HAP-1 (cell line): Measurements from ENCODE around the gene CAMK2G.
"Not testable (repeated sequence)": the region's sequence is repeated elsewhere in the genome, so short reads cannot be mapped to it uniquely, and the experiment has no call there.

Experiments
- DNase-seq, 2 experiments: peaks; one replicate each; pipeline ENCODE4 v3.0.0-alpha.2; 2016 to 2020; ENCODE audit warnings: low spot score in 2 of 2
- H3K27me3 ChIP-seq: fragments of 250-450 bp; sonication (Bioruptor Pico); 2 replicates; pipeline ENCODE4 v1.5.1; 2020; ENCODE audit warnings: low read depth, mild to moderate bottlenecking, moderate library complexity
- H3K36me3 ChIP-seq: fragments of 250-450 bp; sonication (Bioruptor Pico); replicated peaks from 2 replicates; pipeline ENCODE4 v1.5.1; 2020; ENCODE audit warnings: mild to moderate bottlenecking
- H3K4me1 ChIP-seq: fragments of 250-450 bp; sonication (Bioruptor Pico); 2 replicates; pipeline ENCODE4 v1.5.1; 2020; ENCODE audit warnings: mild to moderate bottlenecking
- H3K4me3 ChIP-seq: fragments of 250-450 bp; sonication (Bioruptor Pico); 2 replicates; pipeline ENCODE4 v1.5.1; 2020; ENCODE audit warnings: mild to moderate bottlenecking, moderate library complexity
- H3K9me3 ChIP-seq: fragments of 250-450 bp; sonication (Bioruptor Pico); 2 replicates; pipeline ENCODE4 v1.5.1; 2020; ENCODE audit warnings: mild to moderate bottlenecking, moderate library complexity
- in situ Hi-C: fragments of 300-500 bp; cut with MboI; formaldehyde crosslinking; loops from 3 replicates; pipeline ENCODE4 v1.14.3; 2020; ENCODE audit warnings: low sequenced_read_pairs, inconsistent platforms, mixed read lengths

Gene CAMK2G

DNA sequence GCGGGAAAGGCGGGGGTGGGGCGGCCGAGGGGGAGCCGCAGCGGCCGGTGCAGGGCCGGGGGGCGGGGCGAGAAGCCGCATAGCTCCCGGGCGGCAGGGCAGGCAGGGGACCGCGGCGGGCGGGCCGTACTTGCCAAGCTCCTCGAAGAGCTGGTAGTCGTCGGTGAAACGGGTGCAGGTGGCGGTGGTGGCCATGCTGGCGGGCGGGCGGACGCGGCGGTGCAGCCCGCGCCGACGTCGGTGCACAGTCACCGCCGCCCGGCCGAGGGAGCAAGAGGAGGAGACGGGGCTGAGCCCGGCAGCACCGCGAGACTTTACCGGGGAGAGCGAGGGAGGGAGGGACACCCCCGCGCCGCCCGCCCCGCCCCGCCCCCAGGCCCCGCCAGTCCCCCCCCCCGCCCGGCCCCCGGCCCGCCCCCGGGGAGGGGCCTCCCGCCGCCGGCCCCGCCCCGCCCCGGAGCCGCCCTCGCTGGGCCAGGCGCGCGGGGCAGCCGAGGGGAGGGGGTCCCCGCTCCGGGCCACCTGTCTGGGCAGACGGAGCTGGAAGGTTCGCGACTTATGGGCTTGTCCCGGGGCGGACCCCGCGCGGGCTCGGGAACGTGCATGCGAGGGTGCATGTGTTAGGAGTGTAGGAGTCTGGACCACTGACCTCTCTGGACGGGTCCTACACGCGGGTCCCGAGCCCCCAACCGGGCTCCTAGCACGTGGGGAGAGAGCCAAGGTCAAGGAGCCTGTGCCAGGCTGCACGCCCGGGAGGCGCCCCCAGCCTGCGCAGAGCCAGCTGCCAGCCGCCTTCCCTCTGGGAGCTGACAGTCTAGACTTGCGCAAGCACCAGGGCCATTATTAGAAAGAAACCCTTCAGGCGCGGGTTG is at the start of gene CAMK2G:
Gene CAMK2G, minus strand, starts transcription at position 289 of the 872 bp plus-strand sequence. Its CDS starts 94 bp downstream, at position 195.
- peak; percentile 78 to 90 for DNase-seq
- H3K36me3 ChIP-seq: no peaks in the 10 kb centered on the region; the same call in 1 of the 2 replicates
- H3K4me1 ChIP-seq: peaks cover 7% of the 10 kb centered on the region

DNA sequence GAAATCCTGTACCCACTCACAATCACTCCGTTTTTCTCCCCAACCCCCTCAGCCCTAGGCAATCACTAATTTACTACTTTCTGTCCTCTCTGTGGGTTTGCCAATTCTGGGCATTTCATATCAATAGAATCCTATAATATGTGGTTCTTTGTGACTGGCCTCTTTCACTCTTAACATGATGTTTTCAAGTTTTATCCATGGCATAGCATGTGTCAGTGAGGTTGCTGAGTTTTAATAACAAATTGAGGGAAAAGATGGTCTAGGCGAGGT is 48.4 kb upstream of the CAMK2G start:
- Histone ChIP-seq H3K9me3 (no peaks in the 10 kb centered on the region), H3K4me3 (no peak overlapping the region), H3K4me1 (peaks cover 14% of the 10 kb centered on the region), H3K27me3 (no peaks in the 10 kb centered on the region), H3K36me3 (no peaks in the 10 kb centered on the region)
- DNase-seq: no peak
- in situ Hi-C loops: no loop called here

More for the DNA sequence above, at the start of gene CAMK2G:
- no peaks in the 10 kb centered on the region for H3K27me3 ChIP-seq
- H3K9me3 ChIP-seq: no peaks in the 10 kb centered on the region; the same call in 1 of the 2 replicates
- in situ Hi-C loops: no loop called here
- peak within 1 kb of the TSS; percentile 56 for H3K4me3 ChIP-seq

DNA sequence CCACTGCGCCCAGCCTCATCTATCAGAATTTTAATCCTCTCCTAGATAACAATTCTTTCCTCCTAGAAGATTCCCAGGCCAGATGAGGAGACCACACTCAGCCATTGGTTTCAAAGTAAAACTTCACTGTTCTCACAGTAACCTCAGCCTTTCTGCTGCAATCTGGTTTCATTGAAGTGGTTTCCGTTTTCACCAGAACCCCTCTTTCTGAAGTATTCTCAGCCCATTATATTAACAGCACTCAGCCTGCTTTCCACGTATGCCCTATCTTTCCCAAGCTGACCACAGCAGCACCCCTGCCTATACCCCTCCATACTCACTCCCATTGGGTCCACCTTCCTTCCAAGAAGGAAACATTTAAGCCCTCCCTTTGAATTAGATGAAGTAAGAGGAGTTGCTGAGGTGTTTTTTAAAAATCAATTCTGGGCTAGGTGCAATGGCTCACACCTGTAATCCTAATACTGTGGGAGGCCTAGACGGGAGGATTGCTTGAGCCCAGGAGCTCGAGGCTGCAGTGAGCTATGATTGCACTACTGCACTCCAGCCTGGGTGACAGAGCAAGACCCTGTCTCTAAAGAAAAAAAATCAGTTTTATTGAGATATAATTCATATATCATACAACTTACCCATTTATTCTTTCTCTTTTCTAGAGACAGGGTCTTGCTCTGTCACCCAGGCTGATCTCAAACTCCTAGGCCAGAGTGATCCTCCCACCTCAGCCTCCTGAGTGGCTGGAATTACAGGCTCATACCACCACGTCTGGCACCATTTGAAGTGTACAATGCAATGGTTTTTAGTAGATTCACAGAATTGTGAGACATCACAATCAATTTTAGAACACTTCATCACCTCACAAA is 47.9 kb upstream of the CAMK2G start:
- in situ Hi-C loops: no loop called here
- H3K4me1 ChIP-seq: peaks cover 14% of the 10 kb centered on the region
- H3K36me3 ChIP-seq: no peaks in the 10 kb centered on the region
- no peak for DNase-seq
- no peak overlapping the region for H3K4me3 ChIP-seq
- H3K9me3 ChIP-seq: no peaks in the 10 kb centered on the region
- H3K27me3 ChIP-seq: no peaks in the 10 kb centered on the region

DNA sequence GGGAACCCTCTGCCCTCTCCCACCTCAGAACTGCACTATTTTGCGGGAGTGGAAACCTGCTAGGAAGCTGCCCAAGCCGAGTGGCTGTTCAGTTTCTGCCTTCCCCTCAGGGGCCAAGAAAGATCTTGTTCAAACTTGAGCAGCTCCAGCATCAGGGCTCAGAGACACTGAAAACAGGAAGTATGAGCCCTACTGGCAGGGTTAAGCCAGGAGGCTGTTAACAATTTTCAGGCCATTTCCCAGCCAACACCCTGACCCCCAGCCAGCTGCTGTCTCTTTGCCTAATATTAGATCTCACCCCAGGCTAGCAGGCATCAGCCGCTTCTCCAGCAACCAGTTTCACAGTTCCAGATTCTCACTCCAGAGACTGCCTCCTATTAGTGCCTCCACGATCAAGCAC is 45.7 kb upstream of the CAMK2G start:
- Histone ChIP-seq H3K4me1 (peaks cover 14% of the 10 kb centered on the region), H3K36me3 (no peaks in the 10 kb centered on the region), H3K27me3 (no peaks in the 10 kb centered on the region), H3K4me3 (no peak overlapping the region), H3K9me3 (no peaks in the 10 kb centered on the region)
- DNase-seq: no peak
- in situ Hi-C loops: no loop called here

DNA sequence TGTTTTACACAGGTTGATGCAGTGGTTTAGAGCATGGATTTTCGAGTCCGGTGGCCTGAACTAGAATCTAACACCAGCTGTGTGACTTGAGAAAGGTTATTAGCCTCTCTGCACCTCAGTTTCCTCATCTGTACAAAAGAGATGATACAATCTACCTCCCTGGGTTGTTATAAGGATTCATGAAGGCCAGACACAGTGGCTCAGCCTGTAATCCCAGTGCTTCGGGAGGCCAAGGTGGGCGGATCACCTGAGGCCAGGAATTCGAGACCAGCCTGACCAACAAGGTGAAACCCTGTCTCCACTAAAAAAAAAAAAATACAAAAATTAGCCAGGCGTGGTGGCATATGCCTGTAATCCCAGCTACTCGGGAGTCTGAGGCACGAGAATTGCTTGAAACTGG is 45.1 kb upstream of the CAMK2G start:
- H3K4me3 ChIP-seq, H3K36me3 ChIP-seq, H3K27me3 ChIP-seq, DNase-seq, H3K9me3 ChIP-seq, in situ Hi-C loops: not testable (repeated sequence)
- peaks cover 10% of the 10 kb centered on the region for H3K4me1 ChIP-seq

DNA sequence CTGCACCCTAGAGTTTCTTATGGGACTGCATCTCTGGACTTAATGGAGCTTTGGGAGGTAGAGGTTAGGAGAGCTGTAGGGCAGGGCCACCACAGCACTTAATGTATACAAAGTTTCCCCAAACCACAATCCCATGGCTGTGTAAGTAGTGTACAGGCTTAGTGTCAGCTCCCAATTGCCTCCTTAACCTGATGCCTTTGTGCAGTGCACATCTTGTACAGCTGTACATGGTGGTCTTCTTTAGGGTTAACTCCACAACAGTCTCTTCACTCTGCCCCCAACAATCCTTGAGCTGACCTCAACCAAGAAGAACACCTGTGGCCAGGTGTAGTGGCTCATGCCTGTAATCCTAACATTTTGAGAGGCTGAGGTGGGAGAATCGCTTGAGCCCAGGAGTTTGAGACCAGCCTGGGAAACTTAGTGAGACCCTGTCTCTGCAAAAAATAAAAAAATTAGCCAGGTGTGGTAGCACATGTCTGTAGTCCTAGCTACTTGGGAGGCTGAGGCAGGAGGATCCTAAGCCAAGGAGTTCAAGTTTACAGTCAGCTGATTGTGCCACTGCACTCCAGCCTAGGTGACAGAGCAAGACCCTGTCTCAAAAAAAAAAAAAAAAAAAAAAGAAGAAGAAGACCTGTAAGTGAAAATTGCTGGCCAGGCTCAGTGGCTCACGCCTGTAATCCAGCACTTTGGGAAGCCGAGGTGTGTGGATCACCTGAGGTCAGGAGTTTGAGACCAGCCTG is 43.4 kb upstream of the CAMK2G start:
- Histone ChIP-seq H3K4me1 (no peaks in the 10 kb centered on the region), H3K27me3 (no peaks in the 10 kb centered on the region), H3K4me3 (no peak overlapping the region), H3K9me3 (no peaks in the 10 kb centered on the region), H3K36me3 (no peaks in the 10 kb centered on the region)
- no peak for DNase-seq
- in situ Hi-C loops: no loop called here

DNA sequence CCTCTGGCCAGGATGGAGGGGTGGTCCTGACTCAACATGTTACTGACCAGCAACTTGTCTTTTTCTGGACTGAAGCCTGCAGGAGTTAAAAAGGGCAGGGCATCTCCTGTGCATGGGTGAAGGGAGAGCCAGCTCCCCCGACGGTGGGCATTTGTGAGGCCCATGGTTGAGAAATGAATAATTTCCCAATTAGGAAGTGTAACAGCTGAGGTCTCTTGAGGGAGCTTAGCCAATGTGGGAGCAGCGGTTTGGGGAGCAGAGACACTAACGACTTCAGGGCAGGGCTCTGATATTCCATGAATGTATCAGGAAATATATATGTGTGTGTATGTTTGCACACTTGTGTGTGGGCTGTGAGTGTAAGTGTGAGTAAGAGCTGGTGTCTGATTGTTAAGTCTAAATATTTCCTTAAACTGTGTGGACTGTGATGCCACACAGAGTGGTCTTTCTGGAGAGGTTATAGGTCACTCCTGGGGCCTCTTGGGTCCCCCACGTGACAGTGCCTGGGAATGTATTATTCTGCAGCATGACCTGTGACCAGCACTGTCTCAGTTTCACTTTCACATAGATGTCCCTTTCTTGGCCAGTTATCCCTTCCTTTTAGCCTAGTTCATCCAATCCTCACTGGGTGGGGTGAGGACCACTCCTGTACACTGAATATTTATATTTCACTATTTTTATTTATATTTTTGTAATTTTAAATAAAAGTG is 42.6 kb upstream of the CAMK2G start:
- in situ Hi-C loops: no loop called here
- H3K4me3 ChIP-seq: no peak overlapping the region
- no peaks in the 10 kb centered on the region for H3K4me1 ChIP-seq
- peaks cover 2% of the 10 kb centered on the region for H3K27me3 ChIP-seq
- no peaks in the 10 kb centered on the region for H3K9me3 ChIP-seq
- no peak for DNase-seq
- H3K36me3 ChIP-seq: no peaks in the 10 kb centered on the region

DNA sequence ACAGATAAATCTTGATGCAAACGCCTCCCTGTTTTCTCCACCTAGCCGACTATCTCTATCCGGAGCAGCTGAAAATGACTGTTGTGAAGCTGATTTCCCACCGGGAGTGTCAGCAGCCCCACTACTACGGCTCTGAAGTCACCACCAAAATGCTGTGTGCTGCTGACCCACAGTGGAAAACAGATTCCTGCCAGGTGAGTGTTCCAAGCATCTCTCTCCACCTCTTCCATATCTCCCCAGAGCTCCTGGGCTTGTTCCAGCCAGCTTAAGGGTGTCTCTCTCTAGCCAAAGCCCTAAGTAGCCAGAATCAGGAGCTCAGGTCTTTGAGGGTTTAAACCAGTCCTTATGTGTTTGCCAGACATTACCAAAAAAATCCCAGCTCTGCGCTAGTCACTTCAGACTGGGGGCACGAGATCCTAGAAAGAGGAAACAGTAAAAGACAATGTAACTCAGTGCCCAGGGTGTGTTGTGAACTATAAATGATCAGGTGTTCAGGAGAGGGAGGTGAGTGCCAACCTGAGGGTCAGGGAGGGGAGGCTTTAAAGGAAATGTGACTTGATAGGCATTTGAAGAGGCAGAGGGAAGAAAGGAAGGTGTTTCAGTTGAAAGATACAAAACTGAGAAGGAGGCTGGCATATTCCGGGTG is 41.0 kb upstream of the CAMK2G start:
- Histone ChIP-seq H3K9me3 (no peaks in the 10 kb centered on the region), H3K4me1 (peaks cover 4% of the 10 kb centered on the region), H3K36me3 (no peaks in the 10 kb centered on the region), H3K4me3 (no peak overlapping the region), H3K27me3 (peaks cover 10% of the 10 kb centered on the region)
- no peak for DNase-seq
- in situ Hi-C loops: no loop called here

DNA sequence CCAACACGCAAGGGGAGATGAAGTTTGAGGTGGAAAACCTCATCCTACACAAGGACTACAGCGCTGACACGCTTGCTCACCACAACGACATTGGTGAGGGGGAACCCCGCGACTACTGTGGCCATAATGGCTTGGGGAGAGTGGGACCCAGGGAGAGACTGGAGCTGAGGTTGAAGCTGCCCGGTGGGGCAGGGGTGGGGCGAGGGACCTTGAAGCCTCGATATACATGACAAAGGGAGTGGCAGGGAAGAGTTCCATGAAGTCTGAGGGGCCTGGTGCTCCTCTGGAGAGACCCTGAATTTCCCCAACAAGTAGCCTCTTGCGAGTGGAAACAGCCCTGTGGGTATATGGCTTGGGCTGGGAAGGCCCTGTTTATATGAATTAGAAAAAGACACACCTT is 39.7 kb upstream of the CAMK2G start:
- in situ Hi-C loops: no loop called here
- H3K4me3 ChIP-seq: no peak overlapping the region

DNA sequence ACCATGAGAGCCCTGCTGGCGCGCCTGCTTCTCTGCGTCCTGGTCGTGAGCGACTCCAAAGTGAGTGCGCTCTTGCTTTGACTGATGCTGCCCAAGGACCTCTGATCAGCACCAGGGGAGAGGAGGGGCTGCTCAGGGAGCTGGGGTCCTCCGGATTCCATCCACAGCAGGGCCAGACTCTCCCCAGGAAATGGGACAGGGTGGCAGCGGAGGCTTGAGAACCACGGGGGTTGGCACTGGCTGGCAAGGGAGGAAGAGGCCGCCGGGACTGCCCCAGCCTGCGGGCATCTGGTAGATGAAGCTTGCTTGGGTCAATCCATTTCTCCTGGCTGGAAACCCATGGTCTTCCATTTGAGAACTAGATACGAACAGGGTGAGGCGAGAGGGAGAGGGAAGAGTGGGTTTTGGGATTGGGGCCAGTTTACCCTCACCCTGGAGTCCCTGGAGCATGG is 37.2 kb upstream of the CAMK2G start:
- in situ Hi-C loops: no loop called here
- H3K27me3 ChIP-seq: peaks cover 10% of the 10 kb centered on the region

More for the DNA sequence above, 39.7 kb upstream of the CAMK2G start:
- peak in 1 of 2 experiments; percentile 12 for DNase-seq
- Histone ChIP-seq H3K4me1 (peaks cover 8% of the 10 kb centered on the region), H3K36me3 (no peaks in the 10 kb centered on the region), H3K27me3 (peaks cover 10% of the 10 kb centered on the region), H3K9me3 (no peaks in the 10 kb centered on the region)

DNA sequence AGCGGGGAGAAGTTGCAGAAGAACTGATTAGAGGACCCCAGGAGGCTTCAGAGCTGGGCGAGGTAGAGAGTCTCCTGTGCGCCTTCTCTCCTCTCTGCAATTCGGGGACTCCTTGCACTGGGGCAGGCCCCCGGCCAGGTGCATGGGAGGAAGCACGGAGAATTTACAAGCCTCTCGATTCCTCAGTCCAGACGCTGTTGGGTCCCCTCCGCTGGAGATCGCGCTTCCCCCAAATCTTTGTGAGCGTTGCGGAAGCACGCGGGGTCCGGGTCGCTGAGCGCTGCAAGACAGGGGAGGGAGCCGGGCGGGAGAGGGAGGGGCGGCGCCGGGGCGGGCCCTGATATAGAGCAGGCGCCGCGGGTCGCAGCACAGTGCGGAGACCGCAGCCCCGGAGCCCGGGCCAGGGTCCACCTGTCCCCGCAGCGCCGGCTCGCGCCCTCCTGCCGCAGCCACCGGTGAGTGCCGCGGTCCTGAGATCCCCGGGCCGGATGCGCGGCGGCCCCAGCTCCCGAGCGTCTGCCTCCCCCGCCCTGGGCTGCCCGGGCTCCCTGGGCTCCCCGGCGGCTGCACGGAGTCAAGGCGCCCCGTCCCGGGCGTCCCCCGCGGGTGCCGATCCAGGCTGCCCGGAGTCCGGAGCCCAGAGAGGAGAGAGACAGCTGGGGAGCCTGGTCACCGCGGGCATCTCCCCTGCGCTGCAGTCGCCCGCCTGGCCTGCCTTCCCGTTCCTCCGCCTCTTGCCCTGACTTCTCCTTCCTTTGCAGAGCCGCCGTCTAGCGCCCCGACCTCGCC is 36.6 kb upstream of the CAMK2G start, which contains the start of gene PLAU:
Gene PLAU, plus strand, starts transcription at position 369 of the 789 bp plus-strand sequence. CDS start 424 bp downstream, outside the sequence.
- Histone ChIP-seq H3K4me3 (peak within 1 kb of the TSS; percentile 43), H3K36me3 (no peaks in the 10 kb centered on the region), H3K9me3 (no peaks in the 10 kb centered on the region), H3K4me1 (peaks cover 8% of the 10 kb centered on the region), H3K27me3 (peaks cover 10% of the 10 kb centered on the region)
- DNase-seq: peak; percentile 30 to 72
- in situ Hi-C loops: no loop called here

More for the DNA sequence above, 37.2 kb upstream of the CAMK2G start:
- Histone ChIP-seq H3K36me3 (no peaks in the 10 kb centered on the region), H3K9me3 (no peaks in the 10 kb centered on the region), H3K4me3 (peak overlapping the region; percentile 43), H3K4me1 (peaks cover 8% of the 10 kb centered on the region)
- DNase-seq: no peak

DNA sequence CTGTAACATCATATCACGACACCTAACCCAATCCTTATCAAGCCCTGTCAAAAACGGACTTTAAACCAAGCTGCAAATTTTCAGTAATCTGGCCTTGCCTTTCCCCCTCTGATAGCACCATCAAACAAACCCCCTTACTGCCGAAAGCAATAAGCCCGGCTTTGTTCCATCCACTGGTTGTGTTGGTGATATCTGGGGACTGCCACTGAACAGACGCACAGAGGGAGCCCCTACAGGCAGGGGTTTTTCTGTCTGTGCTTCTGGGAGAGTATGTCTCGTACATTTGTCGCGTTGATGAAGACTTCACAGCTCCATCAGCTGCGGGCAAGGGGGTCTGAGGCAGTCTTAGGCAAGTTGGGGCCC is 36.0 kb upstream of the CAMK2G start:
- Histone ChIP-seq H3K4me3 (peak overlapping the region; percentile 43), H3K9me3 (no peaks in the 10 kb centered on the region), H3K4me1 (peaks cover 8% of the 10 kb centered on the region), H3K27me3 (peaks cover 10% of the 10 kb centered on the region), H3K36me3 (no peaks in the 10 kb centered on the region)
- in situ Hi-C loops: no loop called here
- DNase-seq: peak in 1 of 2 experiments; percentile 37
